GM18505 (cell line): ENCODE results near the gene LANCL1.
"Not testable (repeated sequence)": the region's sequence is repeated elsewhere in the genome, so short reads cannot be mapped to it uniquely, and the experiment has no call there.

Experiments used
- ATAC-seq: cut with Tn5 transposase; IDR thresholded peaks from one replicate; pipeline ENCODE4 v1.9.1; 2021; ENCODE audit not compliant: unreplicated experiment
- POLR2A ChIP-seq: IDR thresholded peaks from 4 replicates; pipeline ENCODE4 v1.6.1; 2011; ENCODE audit warnings: borderline replicate concordance; ENCODE audit not compliant: insufficient read depth, insufficient read length; ENCODE audit errors: extremely low read depth

The LANCL1 gene

GRCh38 chr2:210478661-210479060 is 2.1 kb upstream of the LANCL1 start:
- no peak for TF ChIP-seq POLR2A
- no peak for ATAC-seq

GRCh38 chr2:210477496-210477895 is 937 bp upstream of the LANCL1 start:
- no peak for ATAC-seq
- TF ChIP-seq POLR2A = no peak

GRCh38 chr2:210475706-210476105 is 853 bp downstream of the LANCL1 start:
- no peak for TF ChIP-seq POLR2A

GRCh38 chr2:210474776-210475175 is 1.8 kb downstream of the LANCL1 start:
- TF ChIP-seq POLR2A = no peak
- no peak for ATAC-seq

More at GRCh38 chr2:210475706-210476105, 853 bp downstream of the LANCL1 start:
- ATAC-seq = no peak

DNA sequence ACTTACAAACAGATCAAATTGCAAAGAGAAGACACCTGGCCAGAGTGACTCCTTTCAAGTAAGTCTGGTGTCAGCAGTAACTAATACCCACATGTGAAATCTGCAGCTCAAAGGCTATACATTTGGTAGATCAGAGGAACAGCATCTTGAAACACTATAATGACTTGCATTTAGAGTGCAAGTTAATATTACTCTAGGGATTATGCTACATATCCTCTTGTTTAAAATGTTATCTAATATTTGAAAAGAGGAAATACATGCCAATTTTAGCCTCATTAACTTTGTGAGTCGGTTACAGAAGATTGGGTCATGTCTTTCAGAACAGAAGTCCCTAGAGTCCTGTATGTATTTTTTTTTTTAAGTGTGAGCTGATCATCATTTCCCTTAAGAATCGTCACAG is 15.2 kb downstream of the LANCL1 start:
- peak; percentile 47 for ATAC-seq
- no peak for TF ChIP-seq POLR2A

DNA sequence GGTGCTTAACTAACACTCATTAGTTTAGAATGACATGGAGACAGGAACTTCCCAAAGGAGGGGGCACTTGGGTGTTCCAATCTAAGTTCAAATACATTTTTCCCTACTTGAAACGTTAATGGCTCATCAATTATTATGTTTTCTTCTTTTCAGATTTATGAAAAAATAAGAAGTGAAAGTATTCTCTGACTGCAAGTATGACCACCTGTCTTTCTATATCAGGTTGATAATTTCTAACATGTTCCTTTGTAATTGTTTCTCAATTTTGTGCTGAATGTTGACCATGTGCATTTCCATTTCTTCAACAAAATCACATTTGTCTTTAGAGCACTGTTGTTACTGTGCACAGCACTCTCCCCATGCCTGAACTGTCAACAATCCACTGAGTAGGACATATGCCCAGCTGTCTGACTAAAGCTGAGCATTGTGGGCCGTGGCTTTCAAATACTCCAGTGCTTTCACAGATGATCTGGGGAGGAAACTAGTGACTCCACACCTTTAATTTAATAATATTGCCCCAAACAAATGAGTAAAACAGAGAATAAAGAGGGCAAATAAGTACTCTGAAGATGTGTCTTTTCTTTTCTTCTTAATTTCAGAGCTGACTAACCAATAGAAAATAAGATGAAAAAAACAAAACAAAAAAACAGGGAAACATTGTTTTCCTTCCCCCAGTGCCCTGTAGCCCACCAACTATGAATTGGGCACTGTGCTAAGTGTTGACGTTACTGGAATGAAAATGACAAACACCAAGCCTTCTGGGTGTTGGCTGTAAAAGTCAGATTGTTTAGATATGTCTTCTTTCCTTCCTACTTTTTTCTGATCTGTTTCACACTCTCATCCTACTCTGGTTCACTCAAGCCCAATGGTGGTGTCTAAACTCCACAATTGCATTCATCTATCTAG is 16.0 kb downstream of the LANCL1 start:
- ATAC-seq = peak; percentile 76
- no peak for TF ChIP-seq POLR2A

DNA sequence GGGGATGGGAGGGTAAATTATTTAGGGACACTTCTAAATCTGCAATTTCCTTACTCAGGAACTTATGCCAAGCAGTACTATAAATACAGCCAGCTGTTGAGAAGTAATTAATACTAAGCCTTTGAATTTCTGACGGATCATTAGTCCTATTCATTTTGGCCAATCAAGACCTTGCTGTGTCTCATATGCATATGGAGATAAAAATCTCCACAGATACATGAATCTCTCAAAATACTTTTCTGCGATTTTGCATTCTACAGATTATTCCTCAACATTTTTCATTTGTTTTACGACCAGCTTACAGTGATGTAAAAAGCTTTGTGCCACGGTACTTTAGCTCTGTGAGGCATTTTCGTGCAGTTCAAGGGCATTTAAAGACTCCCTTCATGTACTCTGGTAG is 16.7 kb downstream of the LANCL1 start:
- TF ChIP-seq POLR2A = no peak
- no peak for ATAC-seq

DNA sequence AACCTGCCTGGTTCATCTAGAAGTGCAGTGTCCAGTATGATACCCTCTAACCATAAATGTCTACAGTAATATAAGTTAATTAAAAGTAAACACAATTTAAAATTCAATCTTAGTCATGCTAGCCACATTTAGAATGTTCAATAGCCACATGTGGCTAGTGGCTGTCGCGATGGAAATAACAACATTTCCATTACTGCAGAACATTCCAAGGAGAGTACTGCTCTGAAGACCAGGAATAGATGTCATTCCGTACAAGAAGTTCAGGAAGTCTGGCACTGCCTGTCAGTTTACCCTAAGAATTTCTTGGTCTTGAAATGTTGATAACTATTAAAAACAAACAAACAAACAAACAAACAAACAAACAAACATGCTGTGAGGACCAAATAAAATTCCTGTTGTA is 17.2 kb downstream of the LANCL1 start:
- no peak for ATAC-seq
- TF ChIP-seq POLR2A = no peak

GRCh38 chr2:210458395-210458794 is 18.2 kb downstream of the LANCL1 start:
- TF ChIP-seq POLR2A = no peak
- no peak for ATAC-seq

DNA sequence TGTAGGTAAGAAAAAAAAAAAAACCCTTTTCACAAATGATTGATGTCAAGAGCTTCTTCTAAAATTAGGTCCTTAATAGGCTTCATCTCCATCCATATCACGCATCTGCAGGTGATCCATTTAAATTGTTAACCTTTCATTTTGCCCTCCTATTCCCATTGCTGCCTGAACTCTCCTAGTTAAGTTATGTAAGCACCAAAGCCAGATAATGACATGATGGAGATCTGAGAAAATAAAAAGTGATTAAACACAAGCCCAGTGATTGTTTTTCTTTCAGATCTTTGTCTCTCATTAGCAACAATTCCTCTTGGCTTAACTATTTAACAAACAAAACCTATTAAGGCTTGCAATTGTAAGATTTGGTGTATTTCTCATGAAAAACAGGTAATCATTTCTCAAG is 20.0 kb downstream of the LANCL1 start:
- no peak for ATAC-seq
- no peak for TF ChIP-seq POLR2A

- no peak for ATAC-seq
- TF ChIP-seq POLR2A = no peak
Observed at GRCh38 chr2:210454336-210454735, 22.2 kb downstream of the LANCL1 start.

DNA sequence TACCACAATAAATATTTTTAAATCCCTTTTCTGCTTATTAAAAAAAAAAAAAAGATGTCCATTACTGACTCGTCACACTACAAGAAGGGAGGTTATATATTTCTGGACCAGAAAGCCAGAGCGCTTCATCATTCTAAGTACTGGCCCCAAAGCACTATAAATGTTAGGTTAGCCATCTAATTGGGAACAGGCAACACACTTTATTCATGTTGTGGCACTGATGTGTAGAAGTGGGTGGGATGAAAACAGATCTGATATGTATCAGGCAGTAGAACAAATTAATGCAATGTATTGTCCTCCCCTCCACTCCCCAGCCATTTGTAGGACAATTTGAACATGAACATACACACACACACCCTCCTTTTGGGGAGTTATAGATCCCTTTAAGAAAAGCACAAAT is 24.4 kb downstream of the LANCL1 start:
- ATAC-seq = no peak
- TF ChIP-seq POLR2A = no peak

- ATAC-seq = not testable (repeated sequence)
Observed at GRCh38 chr2:210450942-210451341, 25.6 kb downstream of the LANCL1 start.

- no peak for TF ChIP-seq POLR2A
- ATAC-seq = no peak
Observed at GRCh38 chr2:210445732-210446131, 30.8 kb downstream of the LANCL1 start.
